HEK293 (cell line): ENCODE measurements around the gene CDCA3.
A peak's percentile ranks its signal among the peaks of the same experiment; 100 is the strongest.

Source experiments
- CTCF ChIA-PET: fragments of 350-600 bp; formaldehyde crosslinking; extraction: SDS; loops from one replicate; lab custom pipeline; 2021; ENCODE audit warnings: antibody characterized with exemption; lab: Yijun Ruan, JAX
- POLR2A ChIA-PET: fragments of 300-600 bp; formaldehyde crosslinking; extraction: SDS; loops from one replicate; lab custom pipeline; 2020; ENCODE audit warnings: antibody characterized with exemption, inconsistent platforms; lab: Yijun Ruan, JAX
- H3K27ac ChIP-seq: fragments of 200-500 bp; sonication (Bioruptor generic); 2 replicates; pipeline ENCODE4 v1.5.1; 2014; ENCODE audit warnings: low read depth, low read length, control low read depth, inconsistent platforms; ENCODE audit errors: extremely low read depth
- H3K36me3 ChIP-seq, 2 experiments: fragments of 200-500 bp in 1 of 2; sonication (Bioruptor generic) in 1 of 2; 1 replicate in 1 of 2; 2 replicates in 1 of 2; pipeline ENCODE4 v1.5.1; 2014 to 2017; ENCODE audit warnings: inconsistent platforms in 2 of 2, low read length in 2 of 2; ENCODE audit not compliant: control insufficient read depth in 2 of 2, insufficient read depth in 1 of 2
- H3K4me1 ChIP-seq: fragments of 200-500 bp; sonication (Bioruptor generic); 2 replicates; pipeline ENCODE4 v1.5.1; 2014; ENCODE audit warnings: mild to moderate bottlenecking, low read length, inconsistent platforms; ENCODE audit not compliant: control insufficient read depth, insufficient read depth
- H3K4me3 ChIP-seq: 2 replicates; pipeline ENCODE4 v1.5.1; 2011; ENCODE audit warnings: low read depth, mild to moderate bottlenecking, control low read depth, low read length, moderate library complexity
- H3K9me3 ChIP-seq: fragments of 200-500 bp; sonication (Bioruptor generic); 2 replicates; pipeline ENCODE4 v1.5.1; 2014; ENCODE audit warnings: low read depth, low read length, inconsistent platforms; ENCODE audit not compliant: control insufficient read depth, insufficient read depth
- GLIS1 ChIP-seq: fragments of 450-650 bp; formaldehyde crosslinking; IDR thresholded peaks from 2 replicates; pipeline ENCODE4 v1.5.1; 2016; ENCODE audit warnings: missing biosample characterization, missing genetic modification characterization
- GLIS2 ChIP-seq: fragments of 450-650 bp; formaldehyde crosslinking; IDR thresholded peaks from 2 replicates; pipeline ENCODE4 v1.5.1; 2016; ENCODE audit warnings: missing biosample characterization, missing genetic modification characterization
- KLF1 ChIP-seq: fragments of 450-650 bp; formaldehyde crosslinking; IDR thresholded peaks from 2 replicates; pipeline ENCODE4 v1.5.1; 2016; ENCODE audit warnings: missing biosample characterization, missing genetic modification characterization
- KLF16 ChIP-seq: fragments of 450-650 bp; formaldehyde crosslinking; IDR thresholded peaks from 2 replicates; pipeline ENCODE4 v1.5.1; 2017; ENCODE audit warnings: missing biosample characterization, missing genetic modification characterization
- KLF7 ChIP-seq: fragments of 450-650 bp; formaldehyde crosslinking; IDR thresholded peaks from 2 replicates; pipeline ENCODE4 v1.5.1; 2016; ENCODE audit warnings: missing biosample characterization, missing genetic modification characterization, borderline replicate concordance
- PRDM10 ChIP-seq: fragments of 450-650 bp; formaldehyde crosslinking; IDR thresholded peaks from 2 replicates; pipeline ENCODE4 v1.5.1; 2016; ENCODE audit warnings: missing biosample characterization, missing genetic modification characterization
- SP3 ChIP-seq: fragments of 450-650 bp; formaldehyde crosslinking; IDR thresholded peaks from 2 replicates; pipeline ENCODE4 v1.5.1; 2016; ENCODE audit warnings: missing biosample characterization, missing genetic modification characterization
- YY2 ChIP-seq: fragments of 450-650 bp; formaldehyde crosslinking; IDR thresholded peaks from 2 replicates; pipeline ENCODE4 v1.5.1; 2016; ENCODE audit warnings: missing biosample characterization, missing genetic modification characterization
- ZBTB1 ChIP-seq: fragments of 450-650 bp; formaldehyde crosslinking; IDR thresholded peaks from 2 replicates; pipeline ENCODE4 v1.5.1; 2016; ENCODE audit warnings: missing biosample characterization, missing genetic modification characterization
- ZBTB48 ChIP-seq: fragments of 450-650 bp; formaldehyde crosslinking; IDR thresholded peaks from 2 replicates; pipeline ENCODE4 v1.5.1; 2016; ENCODE audit warnings: missing biosample characterization, missing genetic modification characterization
- ZBTB7A ChIP-seq: fragments of 450-650 bp; formaldehyde crosslinking; IDR thresholded peaks from 2 replicates; pipeline ENCODE4 v1.5.1; 2016; ENCODE audit warnings: low read depth, missing biosample characterization, missing genetic modification characterization
- ZIC2 ChIP-seq: fragments of 450-650 bp; formaldehyde crosslinking; IDR thresholded peaks from 2 replicates; pipeline ENCODE4 v1.5.1; 2016; ENCODE audit warnings: missing biosample characterization, missing genetic modification characterization
- ZNF112 ChIP-seq: fragments of 450-650 bp; formaldehyde crosslinking; IDR thresholded peaks from 2 replicates; pipeline ENCODE4 v1.5.0; 2017; ENCODE audit warnings: missing biosample characterization, missing genetic modification characterization
- ZNF214 ChIP-seq: fragments of 450-650 bp; formaldehyde crosslinking; IDR thresholded peaks from 2 replicates; pipeline ENCODE4 v1.5.1; 2017; ENCODE audit warnings: missing biosample characterization, mild to moderate bottlenecking, missing genetic modification characterization, borderline replicate concordance
- ZNF23 ChIP-seq: fragments of 450-650 bp; formaldehyde crosslinking; IDR thresholded peaks from 2 replicates; pipeline ENCODE4 v1.5.1; 2016; ENCODE audit warnings: missing biosample characterization, missing genetic modification characterization, borderline replicate concordance
- ZNF311 ChIP-seq: fragments of 450-650 bp; formaldehyde crosslinking; IDR thresholded peaks from 2 replicates; pipeline ENCODE4 v1.5.1; 2017; ENCODE audit warnings: missing biosample characterization, missing genetic modification characterization, borderline replicate concordance
- ZNF341 ChIP-seq: fragments of 450-650 bp; formaldehyde crosslinking; IDR thresholded peaks from 2 replicates; pipeline ENCODE4; 2016; ENCODE audit warnings: low read depth, missing biosample characterization, missing genetic modification characterization
- ZNF350 ChIP-seq: fragments of 450-650 bp; formaldehyde crosslinking; IDR thresholded peaks from 2 replicates; pipeline ENCODE4 v1.5.0; 2017; ENCODE audit warnings: missing biosample characterization, mild to moderate bottlenecking, missing genetic modification characterization
- ZNF354C ChIP-seq: fragments of 450-650 bp; formaldehyde crosslinking; IDR thresholded peaks from 2 replicates; pipeline ENCODE4 v1.5.1; 2016; ENCODE audit warnings: missing biosample characterization, missing genetic modification characterization, low read depth, borderline replicate concordance
- ZNF48 ChIP-seq: fragments of 450-650 bp; formaldehyde crosslinking; IDR thresholded peaks from 2 replicates; pipeline ENCODE4 v1.5.1; 2016; ENCODE audit warnings: missing biosample characterization, missing genetic modification characterization
- ZNF510 ChIP-seq: fragments of 450-650 bp; formaldehyde crosslinking; IDR thresholded peaks from 2 replicates; pipeline ENCODE4 v1.5.1; 2018; ENCODE audit warnings: mild to moderate bottlenecking, missing genetic modification characterization, missing biosample characterization; ENCODE audit not compliant: insufficient replicate concordance
- ZNF558 ChIP-seq: fragments of 450-650 bp; formaldehyde crosslinking; IDR thresholded peaks from 2 replicates; pipeline ENCODE4 v1.5.1; 2016; ENCODE audit warnings: missing biosample characterization, missing genetic modification characterization
- ZNF560 ChIP-seq: fragments of 450-650 bp; formaldehyde crosslinking; IDR thresholded peaks from 2 replicates; pipeline ENCODE4 v1.5.1; 2017; ENCODE audit warnings: missing biosample characterization, missing genetic modification characterization, borderline replicate concordance
- ZNF585B ChIP-seq: fragments of 450-650 bp; formaldehyde crosslinking; IDR thresholded peaks from 2 replicates; pipeline ENCODE4 v1.5.1; 2016; ENCODE audit warnings: missing biosample characterization, missing genetic modification characterization
- ZNF600 ChIP-seq: fragments of 450-650 bp; formaldehyde crosslinking; IDR thresholded peaks from 2 replicates; pipeline ENCODE4 v1.5.1; 2016; ENCODE audit warnings: missing biosample characterization, missing genetic modification characterization
- ZNF768 ChIP-seq: fragments of 450-650 bp; formaldehyde crosslinking; IDR thresholded peaks from 2 replicates; pipeline ENCODE4 v1.5.1; 2018; ENCODE audit warnings: missing biosample characterization, mild to moderate bottlenecking, missing genetic modification characterization
- ZNF776 ChIP-seq: fragments of 450-650 bp; formaldehyde crosslinking; IDR thresholded peaks from 2 replicates; pipeline ENCODE4 v1.5.0; 2017; ENCODE audit warnings: missing biosample characterization, missing genetic modification characterization, borderline replicate concordance
- ZNF777 ChIP-seq: fragments of 450-650 bp; formaldehyde crosslinking; IDR thresholded peaks from 2 replicates; pipeline ENCODE4 v1.5.1; 2017; ENCODE audit warnings: missing biosample characterization, missing genetic modification characterization, borderline replicate concordance
- TF ChIP-seq, protein P1 (sequence below): fragments of 450-650 bp; formaldehyde crosslinking; IDR thresholded peaks from 2 replicates; pipeline ENCODE4 v1.5.1; 2016; ENCODE audit warnings: missing biosample characterization, missing genetic modification characterization
- TF ChIP-seq, protein P2 (sequence below): fragments of 450-650 bp; formaldehyde crosslinking; IDR thresholded peaks from 2 replicates; pipeline ENCODE4 v1.5.1; 2016; ENCODE audit warnings: missing biosample characterization, missing genetic modification characterization

CDCA3 gene

DNA sequence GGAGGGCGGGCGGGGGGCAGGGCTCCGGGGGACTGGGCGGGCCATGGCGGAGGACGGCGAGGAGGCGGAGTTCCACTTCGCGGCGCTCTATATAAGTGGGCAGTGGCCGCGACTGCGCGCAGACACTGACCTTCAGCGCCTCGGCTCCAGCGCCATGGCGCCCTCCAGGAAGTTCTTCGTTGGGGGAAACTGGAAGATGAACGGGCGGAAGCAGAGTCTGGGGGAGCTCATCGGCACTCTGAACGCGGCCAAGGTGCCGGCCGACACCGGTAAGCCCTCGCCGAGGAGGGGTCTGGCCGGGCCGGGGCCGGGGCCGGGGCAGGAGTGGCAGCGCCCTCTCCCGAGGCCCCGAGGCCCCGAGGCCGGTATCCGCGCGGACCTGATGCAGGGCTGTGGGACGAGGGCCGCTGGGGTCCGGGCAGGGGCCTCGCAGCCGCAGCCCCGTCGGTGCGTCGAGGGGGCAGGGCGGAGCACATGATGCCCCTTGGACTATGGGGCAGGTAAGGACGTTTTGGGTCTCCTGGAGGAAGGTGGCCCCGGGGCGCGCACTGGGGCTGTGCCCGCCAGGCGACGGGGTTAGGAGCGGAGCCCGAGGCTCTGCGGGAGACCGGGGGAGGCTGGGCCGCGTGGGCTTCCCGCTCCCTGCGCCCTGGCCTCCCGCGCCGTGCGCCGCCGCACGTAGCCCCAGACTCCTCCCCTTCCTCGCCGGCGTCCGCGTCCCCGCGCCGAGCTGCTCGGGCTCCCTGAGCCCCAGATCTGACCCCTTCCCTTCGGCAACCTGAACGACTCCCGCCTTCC lies 16.5 kb upstream of the CDCA3 start, which contains the start of gene TPI1 (continued):
- TF ChIP-seq, protein P1, sequence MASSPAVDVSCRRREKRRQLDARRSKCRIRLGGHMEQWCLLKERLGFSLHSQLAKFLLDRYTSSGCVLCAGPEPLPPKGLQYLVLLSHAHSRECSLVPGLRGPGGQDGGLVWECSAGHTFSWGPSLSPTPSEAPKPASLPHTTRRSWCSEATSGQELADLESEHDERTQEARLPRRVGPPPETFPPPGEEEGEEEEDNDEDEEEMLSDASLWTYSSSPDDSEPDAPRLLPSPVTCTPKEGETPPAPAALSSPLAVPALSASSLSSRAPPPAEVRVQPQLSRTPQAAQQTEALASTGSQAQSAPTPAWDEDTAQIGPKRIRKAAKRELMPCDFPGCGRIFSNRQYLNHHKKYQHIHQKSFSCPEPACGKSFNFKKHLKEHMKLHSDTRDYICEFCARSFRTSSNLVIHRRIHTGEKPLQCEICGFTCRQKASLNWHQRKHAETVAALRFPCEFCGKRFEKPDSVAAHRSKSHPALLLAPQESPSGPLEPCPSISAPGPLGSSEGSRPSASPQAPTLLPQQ: peak; percentile 24; the same call in 1 of the 2 replicates
- TF ChIP-seq YY2 (tag by site-specific recombination): peak; percentile 41; the same call in 1 of the 2 replicates
- TF ChIP-seq ZNF23 (tag by site-specific recombination): no peak
- peak; percentile 8; the same call in 1 of the 2 replicates for TF ChIP-seq ZNF768
- TF ChIP-seq ZBTB1 (tag by site-specific recombination): no peak
- TF ChIP-seq ZNF558: no peak
- TF ChIP-seq GLIS1: peak; percentile 89
- no peak for TF ChIP-seq ZNF777
- peak; percentile 60 for TF ChIP-seq SP3 (tag by site-specific recombination)
- TF ChIP-seq ZNF510 (tag by site-specific recombination): no peak
- no peak for TF ChIP-seq ZNF350 (tag by site-specific recombination)
- TF ChIP-seq ZNF214: no peak
- TF ChIP-seq ZNF776 (tag by site-specific recombination): no peak
- no peak for TF ChIP-seq ZNF560
- no peak for TF ChIP-seq KLF7
- TF ChIP-seq ZBTB48 (tag by site-specific recombination): peak; percentile 91
- TF ChIP-seq, all 188 proteins: peak for 46

DNA sequence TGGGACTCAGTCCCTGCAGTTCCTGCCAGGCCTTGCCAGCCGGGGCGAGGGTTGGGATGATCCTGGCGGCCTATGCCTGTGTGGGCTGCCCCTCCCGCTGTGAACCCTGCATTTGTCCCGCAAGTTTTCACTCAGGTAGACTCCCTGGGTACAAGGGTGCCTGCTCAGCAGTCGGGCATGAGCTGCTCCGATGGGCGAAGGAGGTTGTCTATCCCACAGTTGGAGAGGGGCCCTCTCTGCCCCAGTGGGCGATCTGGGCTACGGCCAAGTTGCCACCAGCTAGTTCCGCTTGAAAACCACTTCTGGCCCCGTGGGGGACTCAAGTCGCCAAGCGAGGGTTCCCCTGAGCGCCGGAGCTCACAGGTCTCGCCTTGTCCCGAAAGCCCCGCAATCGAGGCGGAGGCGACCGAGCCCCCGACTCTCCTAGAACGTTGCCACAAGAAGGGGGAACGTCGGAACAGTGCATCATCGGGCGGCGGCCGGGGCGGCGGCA lies 15.9 kb upstream of the CDCA3 start:
- ChIA-PET CTCF (interaction anchor here (0.9 to 1.5 kb wide), 6 partner anchors 16 to 114 kb away, joined by 3 to 6 read pairs (median 3); partner anchors contain the start of genes CDCA3 and MLF2), POLR2A (interaction anchor here (0.7 to 7.6 kb wide), 18 partner anchors 13 to 356 kb away, joined by 3 to 183 read pairs (median 8); partner anchors contain the start of genes C12orf57, CDCA3, COPS7A and LRRC23)
- Histone ChIP-seq H3K4me3 (peak overlapping the region; percentile 87), H3K27ac (no peak overlapping the region), H3K9me3 (no peaks in the 10 kb centered on the region), H3K4me1 (peaks cover 6% of the 10 kb centered on the region), H3K36me3 (peaks cover 11 to 79% of the 10 kb centered on the region in 2 experiments)
- TF ChIP-seq ZIC2 (tag by site-specific recombination) (peak; percentile 90), ZNF48 (no peak), ZNF311 (tag by site-specific recombination) (no peak), ZNF341 (tag by site-specific recombination) (peak; percentile 69), ZBTB7A (peak; percentile 73; the same call in 1 of the 2 replicates), ZNF112 (tag by site-specific recombination) (no peak), ZNF600 (peak; percentile 48), GLIS2 (tag by site-specific recombination) (peak; percentile 86), ZNF585B (tag by site-specific recombination) (no peak), PRDM10 (tag by site-specific recombination) (0 out of 2 replicates have a peak, but pooled peaks have one; percentile 30), KLF16 (tag by site-specific recombination) (no peak), ZNF354C (tag by site-specific recombination) (no peak), KLF1 (tag by site-specific recombination) (0 out of 2 replicates have a peak, but pooled peaks have one; percentile 12)
- TF ChIP-seq, protein P2, sequence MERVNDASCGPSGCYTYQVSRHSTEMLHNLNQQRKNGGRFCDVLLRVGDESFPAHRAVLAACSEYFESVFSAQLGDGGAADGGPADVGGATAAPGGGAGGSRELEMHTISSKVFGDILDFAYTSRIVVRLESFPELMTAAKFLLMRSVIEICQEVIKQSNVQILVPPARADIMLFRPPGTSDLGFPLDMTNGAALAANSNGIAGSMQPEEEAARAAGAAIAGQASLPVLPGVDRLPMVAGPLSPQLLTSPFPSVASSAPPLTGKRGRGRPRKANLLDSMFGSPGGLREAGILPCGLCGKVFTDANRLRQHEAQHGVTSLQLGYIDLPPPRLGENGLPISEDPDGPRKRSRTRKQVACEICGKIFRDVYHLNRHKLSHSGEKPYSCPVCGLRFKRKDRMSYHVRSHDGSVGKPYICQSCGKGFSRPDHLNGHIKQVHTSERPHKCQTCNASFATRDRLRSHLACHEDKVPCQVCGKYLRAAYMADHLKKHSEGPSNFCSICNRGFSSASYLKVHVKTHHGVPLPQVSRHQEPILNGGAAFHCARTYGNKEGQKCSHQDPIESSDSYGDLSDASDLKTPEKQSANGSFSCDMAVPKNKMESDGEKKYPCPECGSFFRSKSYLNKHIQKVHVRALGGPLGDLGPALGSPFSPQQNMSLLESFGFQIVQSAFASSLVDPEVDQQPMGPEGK (tag by site-specific recombination): peak; percentile 83
